Memory B cell (primary cell): ENCODE measurements around the gene CIART.

Source experiments
- ATAC-seq: fragments of 150-1000 bp; cut with Tn5 transposase; 2 replicates; pipeline ENCODE4 v1.10.0; 2021; ENCODE audit warnings: low read depth, mild to moderate bottlenecking, moderate library complexity
- DNase-seq, 2 donors: peaks; one replicate each; pipeline ENCODE4 v3.0.0; 2022; ENCODE audit warnings: low spot score in 2 of 2
- H3K27ac Mint-ChIP-seq: one replicate; pipeline ENCODE4 v1.8.0; 2022; ENCODE audit warnings: mild to moderate bottlenecking, moderate library complexity, mixed read lengths
- H3K27me3 Mint-ChIP-seq: one replicate; pipeline ENCODE4 v1.8.0; 2022; ENCODE audit warnings: mixed read lengths
- H3K36me3 Mint-ChIP-seq: one replicate; pipeline ENCODE4 v1.8.0; 2022; ENCODE audit warnings: mild to moderate bottlenecking, mixed read lengths
- H3K4me1 Mint-ChIP-seq: one replicate; pipeline ENCODE4 v1.8.0; 2022; ENCODE audit warnings: mixed read lengths
- H3K4me3 Mint-ChIP-seq: one replicate; pipeline ENCODE4 v1.8.0; 2022; ENCODE audit warnings: mild to moderate bottlenecking, moderate library complexity, mixed read lengths
- H3K9me3 Mint-ChIP-seq: one replicate; pipeline ENCODE4 v1.8.0; 2022; ENCODE audit warnings: mixed read lengths

Gene CIART

DNA sequence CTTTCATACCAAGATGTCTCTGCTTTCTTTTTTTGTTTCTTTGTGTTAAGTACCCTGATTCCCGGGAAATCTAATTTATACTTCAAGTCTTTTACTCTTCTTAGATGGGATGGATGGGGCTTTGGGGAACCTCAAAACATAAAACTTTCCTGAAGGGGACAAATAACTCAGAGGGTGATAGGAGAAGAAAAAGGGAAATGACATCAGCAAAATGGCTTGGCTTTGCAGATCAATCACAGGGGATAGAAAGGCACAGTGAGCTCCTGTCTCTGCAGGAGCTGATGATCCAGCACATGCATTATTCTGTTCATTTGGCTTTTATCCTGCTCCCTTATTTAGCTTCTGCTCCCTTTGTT, 26.2 kb upstream of the CIART start:
- Mint-ChIP-seq H3K4me3 (peak overlapping the region; percentile 2), H3K27ac (no peak overlapping the region), H3K4me1 (peaks cover 18% of the 10 kb centered on the region), H3K9me3 (no peaks in the 10 kb centered on the region), H3K27me3 (peaks cover 20% of the 10 kb centered on the region), H3K36me3 (no peaks in the 10 kb centered on the region)
- no peak for ATAC-seq
- no peak for DNase-seq

DNA sequence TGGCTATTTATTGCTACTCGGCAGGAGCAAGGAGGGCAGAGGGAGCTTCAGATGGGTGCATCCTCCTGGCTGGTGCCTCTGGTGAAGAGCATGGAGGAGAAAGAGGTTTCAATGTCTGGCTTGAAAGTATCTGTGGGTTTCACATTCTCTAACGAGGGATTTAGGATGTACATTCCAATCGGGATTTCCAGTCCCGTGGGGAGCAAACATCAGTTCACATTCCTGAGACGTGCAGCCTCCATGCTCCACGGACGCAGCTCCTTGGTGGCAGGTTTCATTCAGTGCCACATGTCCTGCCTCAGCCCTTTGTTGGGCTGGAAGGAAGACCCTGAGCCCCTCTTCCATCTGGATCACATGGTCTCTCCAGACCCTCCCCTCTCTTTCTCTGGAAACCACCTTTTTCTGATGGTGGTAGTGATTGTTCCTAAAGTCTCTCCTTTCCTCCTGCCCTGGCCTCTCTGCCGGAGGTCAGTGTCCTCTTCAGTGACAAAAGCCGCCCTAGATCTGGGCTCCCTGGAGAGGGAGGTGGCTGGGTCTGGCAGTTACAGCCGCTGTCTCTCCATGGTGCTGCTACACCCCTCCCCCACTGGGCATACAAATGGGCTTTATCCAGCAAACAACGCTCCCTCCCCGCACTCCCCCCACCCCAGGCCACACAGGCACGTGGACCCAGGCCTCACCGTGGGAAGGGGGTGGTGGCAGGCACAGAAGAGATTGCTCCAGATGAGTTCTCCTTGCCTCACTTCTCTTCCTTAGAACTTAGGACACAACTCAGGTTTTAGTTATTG, 25.6 kb upstream of the CIART start:
- no peak for DNase-seq
- Mint-ChIP-seq H3K36me3 (no peaks in the 10 kb centered on the region), H3K27ac (no peak overlapping the region), H3K4me1 (peaks cover 18% of the 10 kb centered on the region), H3K9me3 (no peaks in the 10 kb centered on the region), H3K4me3 (no peak overlapping the region), H3K27me3 (peaks cover 20% of the 10 kb centered on the region)
- ATAC-seq: no peak

DNA sequence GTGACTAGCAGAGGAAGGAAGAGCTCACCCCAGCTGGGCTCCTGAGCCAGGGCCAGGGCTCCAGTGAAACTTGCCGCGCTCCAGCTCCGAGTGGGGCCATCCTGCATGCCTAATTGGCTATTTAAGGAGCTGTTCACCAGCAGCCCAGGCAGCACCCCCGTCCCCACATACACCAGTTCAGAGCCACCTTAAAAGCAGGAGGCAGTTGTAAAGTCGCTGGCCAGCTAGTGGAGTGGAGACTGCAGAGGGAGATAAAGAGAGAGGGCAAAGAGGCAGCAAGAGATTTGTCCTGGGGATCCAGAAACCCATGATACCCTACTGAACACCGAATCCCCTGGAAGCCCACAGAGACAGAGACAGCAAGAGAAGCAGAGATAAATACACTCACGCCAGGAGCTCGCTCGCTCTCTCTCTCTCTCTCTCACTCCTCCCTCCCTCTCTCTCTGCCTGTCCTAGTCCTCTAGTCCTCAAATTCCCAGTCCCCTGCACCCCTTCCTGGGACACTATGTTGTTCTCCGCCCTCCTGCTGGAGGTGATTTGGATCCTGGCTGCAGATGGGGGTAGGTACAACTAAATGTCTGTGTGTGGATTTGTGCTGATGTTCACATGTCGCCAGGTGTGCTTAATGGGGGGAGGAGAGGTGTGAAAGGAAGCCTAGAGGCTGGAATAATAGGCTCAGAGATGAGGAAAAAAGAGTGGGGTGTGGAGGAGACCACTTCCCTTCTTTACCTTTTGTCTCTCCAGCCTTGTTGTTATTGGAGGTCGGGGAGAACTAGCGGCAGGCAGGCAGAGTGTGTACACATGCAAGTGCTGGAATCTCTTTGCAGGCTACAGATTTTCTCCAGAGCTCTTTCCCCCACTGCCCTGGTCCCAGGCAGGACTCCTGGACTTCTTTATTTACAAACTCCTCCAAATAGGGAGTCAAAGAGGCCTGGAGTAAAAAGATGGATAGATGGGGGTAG, 24.4 kb upstream of the CIART start, which contains the start of gene CA14:
Gene CA14, plus strand, starts transcription at position 151 of the 962 bp plus-strand sequence. Its CDS starts 355 bp downstream, at position 506.
- Mint-ChIP-seq H3K4me1 (peaks cover 21% of the 10 kb centered on the region), H3K27me3 (peaks cover 20% of the 10 kb centered on the region), H3K36me3 (no peaks in the 10 kb centered on the region), H3K9me3 (no peaks in the 10 kb centered on the region), H3K4me3 (no peak within 1 kb of the TSS), H3K27ac (no peak within 1 kb of the TSS)
- DNase-seq: no peak
- ATAC-seq: no peak

DNA sequence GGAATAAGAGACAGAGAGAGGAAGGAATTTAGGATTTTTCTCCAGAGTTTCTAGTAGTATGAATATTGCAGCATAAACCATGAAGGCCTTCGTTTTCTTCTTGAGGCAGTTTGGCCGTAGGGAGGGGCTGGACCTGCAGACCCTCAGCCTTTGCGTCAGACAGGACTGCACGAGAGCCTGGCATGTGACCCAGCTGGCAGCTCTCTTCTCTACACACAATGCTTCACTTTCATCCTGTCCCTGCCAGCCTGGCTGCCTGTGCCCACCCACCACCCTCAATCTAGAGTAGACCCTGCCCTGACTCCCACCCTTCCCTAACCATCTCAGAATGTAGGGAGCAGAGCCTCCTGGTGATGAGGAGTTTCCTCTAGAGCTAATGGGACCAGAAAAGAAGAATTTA, 23.1 kb upstream of the CIART start:
- H3K27ac Mint-ChIP-seq: no peak overlapping the region
- DNase-seq (no peak), ATAC-seq (no peak)
- peaks cover 21% of the 10 kb centered on the region for H3K4me1 Mint-ChIP-seq
- no peak overlapping the region for H3K4me3 Mint-ChIP-seq
- H3K9me3 Mint-ChIP-seq: no peaks in the 10 kb centered on the region
- no peaks in the 10 kb centered on the region for H3K36me3 Mint-ChIP-seq
- peaks cover 18% of the 10 kb centered on the region for H3K27me3 Mint-ChIP-seq

DNA sequence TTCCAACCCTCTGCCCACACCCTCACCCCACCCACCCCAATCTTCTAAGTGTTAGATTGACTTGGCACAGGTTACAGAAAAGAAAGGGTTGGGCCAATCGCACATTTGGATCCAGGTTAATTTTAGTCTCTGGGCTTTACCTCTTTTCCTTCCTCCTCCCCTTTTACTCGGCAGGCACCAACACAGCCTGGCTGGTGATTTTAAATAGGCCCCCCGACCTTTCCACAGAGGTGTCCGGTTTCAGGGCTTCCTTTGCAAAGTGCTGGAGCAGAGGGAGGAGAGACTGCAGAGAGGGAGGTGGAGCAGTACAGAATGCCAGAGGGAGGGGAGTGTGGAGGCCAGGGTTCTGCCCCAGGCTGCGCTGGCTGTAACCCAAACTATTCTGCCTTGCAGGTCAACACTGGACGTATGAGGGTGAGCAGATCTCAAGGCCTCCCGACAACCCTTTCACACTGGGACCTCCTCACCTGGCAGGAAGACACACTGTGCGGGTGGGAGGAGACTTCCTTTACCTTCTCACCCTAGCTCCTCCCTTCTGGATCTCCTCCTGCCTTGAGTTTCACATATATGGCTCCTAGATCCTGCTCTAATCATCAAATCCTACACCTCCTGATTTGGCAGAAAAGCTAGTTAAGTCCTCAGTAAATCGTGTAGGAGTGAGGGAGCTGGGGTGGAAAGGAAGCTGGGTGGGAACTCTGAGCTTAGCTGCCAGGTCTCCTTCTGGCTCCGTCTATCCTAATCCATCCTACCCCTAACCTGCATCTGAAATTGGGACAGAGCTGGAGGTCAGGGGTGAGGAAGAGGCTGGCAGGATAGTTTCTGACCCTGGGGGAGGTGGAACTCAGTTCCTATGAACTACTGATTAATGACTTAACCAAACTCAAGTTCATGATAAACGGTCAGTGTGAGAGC, 22.3 kb upstream of the CIART start:
- no peak overlapping the region for H3K4me3 Mint-ChIP-seq
- DNase-seq (no peak), ATAC-seq (no peak)
- no peak overlapping the region for H3K27ac Mint-ChIP-seq
- no peaks in the 10 kb centered on the region for H3K36me3 Mint-ChIP-seq
- H3K9me3 Mint-ChIP-seq: no peaks in the 10 kb centered on the region
- peaks cover 18% of the 10 kb centered on the region for H3K27me3 Mint-ChIP-seq
- peaks cover 21% of the 10 kb centered on the region for H3K4me1 Mint-ChIP-seq

DNA sequence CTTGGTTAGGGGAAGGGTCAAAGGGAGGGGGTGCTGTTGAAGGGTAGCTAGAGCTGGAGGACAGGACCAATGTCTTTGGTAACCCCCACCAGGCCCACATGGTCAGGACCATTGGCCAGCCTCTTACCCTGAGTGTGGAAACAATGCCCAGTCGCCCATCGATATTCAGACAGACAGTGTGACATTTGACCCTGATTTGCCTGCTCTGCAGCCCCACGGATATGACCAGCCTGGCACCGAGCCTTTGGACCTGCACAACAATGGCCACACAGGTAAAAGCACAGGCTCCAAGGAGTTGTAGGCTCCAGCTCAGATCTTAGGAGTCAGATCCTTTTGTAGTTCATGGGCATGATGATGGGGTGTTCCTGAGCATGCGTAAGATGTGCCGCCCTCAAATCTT, 21.0 kb upstream of the CIART start:
- Mint-ChIP-seq H3K27ac (no peak overlapping the region), H3K9me3 (no peaks in the 10 kb centered on the region), H3K36me3 (peaks cover 6% of the 10 kb centered on the region), H3K4me3 (no peak overlapping the region), H3K4me1 (peaks cover 11% of the 10 kb centered on the region), H3K27me3 (peaks cover 13% of the 10 kb centered on the region)
- ATAC-seq (no peak), DNase-seq (no peak)

DNA sequence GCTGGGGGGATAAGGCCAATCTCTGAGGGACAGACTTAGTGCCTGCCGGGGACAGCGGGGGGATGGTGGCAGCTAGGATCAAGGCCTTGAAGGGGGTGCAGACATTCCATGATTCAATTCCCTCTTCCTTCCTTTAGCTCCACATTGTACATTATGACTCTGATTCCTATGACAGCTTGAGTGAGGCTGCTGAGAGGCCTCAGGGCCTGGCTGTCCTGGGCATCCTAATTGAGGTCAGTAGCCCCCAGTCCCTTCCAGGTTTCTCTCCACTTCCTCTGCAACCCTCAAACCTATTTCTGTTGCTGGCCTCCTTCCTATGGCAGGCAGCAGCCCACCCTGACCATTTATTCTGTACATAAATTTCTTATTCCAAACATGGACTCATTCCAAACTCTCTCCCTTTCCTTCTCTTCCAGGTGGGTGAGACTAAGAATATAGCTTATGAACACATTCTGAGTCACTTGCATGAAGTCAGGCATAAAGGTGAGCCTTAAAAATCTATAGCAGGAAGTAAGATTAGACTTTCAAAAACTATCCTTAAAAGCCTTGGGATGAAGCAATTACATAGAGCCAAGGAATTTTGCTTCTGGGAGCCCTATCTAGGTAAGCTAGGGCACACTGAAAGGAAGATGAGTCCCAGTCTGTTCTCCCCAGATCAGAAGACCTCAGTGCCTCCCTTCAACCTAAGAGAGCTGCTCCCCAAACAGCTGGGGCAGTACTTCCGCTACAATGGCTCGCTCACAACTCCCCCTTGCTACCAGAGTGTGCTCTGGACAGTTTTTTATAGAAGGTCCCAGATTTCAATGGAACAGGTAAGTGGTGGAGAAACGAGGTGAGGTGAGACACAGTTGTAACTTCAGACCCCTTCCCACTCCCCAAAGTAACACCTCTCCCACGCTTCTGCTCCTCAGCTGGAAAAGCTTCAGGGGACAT, 19.7 kb upstream of the CIART start:
- ATAC-seq (peak; percentile 45), DNase-seq (no peak)
- H3K4me1 Mint-ChIP-seq: peaks cover 12% of the 10 kb centered on the region
- peaks cover 12% of the 10 kb centered on the region for H3K36me3 Mint-ChIP-seq
- H3K27ac Mint-ChIP-seq: no peak overlapping the region
- H3K4me3 Mint-ChIP-seq: no peak overlapping the region
- H3K27me3 Mint-ChIP-seq: peaks cover 7% of the 10 kb centered on the region
- no peaks in the 10 kb centered on the region for H3K9me3 Mint-ChIP-seq

DNA sequence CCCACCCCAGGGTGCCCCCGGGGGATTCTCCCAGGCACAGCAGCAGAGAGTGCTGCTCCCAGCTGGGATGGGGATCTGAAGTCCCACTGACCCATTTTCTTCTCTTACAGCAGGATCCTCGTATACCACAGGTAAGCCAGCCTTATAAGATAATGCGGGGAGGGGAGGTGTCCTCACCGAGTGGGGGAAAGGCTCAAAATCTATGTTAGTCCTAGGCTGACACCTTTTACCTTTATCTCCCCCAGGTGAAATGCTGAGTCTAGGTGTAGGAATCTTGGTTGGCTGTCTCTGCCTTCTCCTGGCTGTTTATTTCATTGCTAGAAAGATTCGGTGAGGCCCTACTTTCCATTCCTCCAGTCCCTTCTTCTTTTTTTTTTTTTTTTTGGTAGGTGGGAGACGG, 18.8 kb upstream of the CIART start:
- peaks cover 3% of the 10 kb centered on the region for H3K27me3 Mint-ChIP-seq
- no peak overlapping the region for H3K4me3 Mint-ChIP-seq
- DNase-seq (no peak), ATAC-seq (no peak)
- no peaks in the 10 kb centered on the region for H3K9me3 Mint-ChIP-seq
- H3K27ac Mint-ChIP-seq: no peak overlapping the region
- peaks cover 19% of the 10 kb centered on the region for H3K4me1 Mint-ChIP-seq
- peaks cover 14% of the 10 kb centered on the region for H3K36me3 Mint-ChIP-seq

DNA sequence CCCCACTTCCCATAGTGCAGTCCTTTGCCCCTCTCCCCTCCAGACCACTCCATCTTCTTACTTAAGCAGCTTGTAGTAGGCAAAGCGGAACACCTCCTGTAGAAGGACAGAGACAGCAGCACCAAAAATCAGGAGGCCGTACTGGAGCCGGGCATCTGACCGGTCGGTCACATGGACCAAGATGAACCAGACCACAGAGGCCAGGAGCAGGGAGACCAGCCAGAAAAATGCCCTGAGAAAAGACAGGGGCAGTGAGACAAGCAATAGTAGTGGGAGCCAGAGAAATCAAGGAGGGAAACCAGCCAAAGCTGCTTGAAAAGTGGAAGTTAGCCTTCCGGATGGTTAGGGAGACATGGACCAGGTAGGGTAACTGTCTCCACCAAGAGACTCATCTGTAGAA, 14.5 kb upstream of the CIART start:
- H3K4me1 Mint-ChIP-seq: peaks cover 21% of the 10 kb centered on the region
- H3K9me3 Mint-ChIP-seq: no peaks in the 10 kb centered on the region
- no peaks in the 10 kb centered on the region for H3K27me3 Mint-ChIP-seq
- peaks cover 14% of the 10 kb centered on the region for H3K36me3 Mint-ChIP-seq
- H3K4me3 Mint-ChIP-seq: peak overlapping the region; percentile 96
- no peak for DNase-seq
- no peak for ATAC-seq
- H3K27ac Mint-ChIP-seq: peak overlapping the region; percentile 95

DNA sequence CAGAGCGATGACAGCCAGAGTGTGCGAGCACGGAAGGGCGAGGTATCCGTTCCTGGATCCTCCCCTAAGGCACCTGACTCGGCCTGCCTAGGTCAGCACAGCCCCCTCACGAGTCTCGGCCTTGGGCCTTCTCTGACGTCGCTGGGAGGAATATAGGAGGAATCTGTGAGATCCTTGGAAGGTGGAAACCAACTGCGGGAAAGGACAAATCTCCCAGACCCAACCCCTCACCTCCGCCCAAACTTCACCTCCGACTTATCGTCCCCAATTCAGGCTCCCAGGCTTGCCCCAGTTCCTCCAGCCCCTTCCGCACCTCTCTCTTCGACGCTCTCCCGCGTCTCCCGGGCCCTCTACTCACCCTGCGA, 14.0 kb upstream of the CIART start:
- Mint-ChIP-seq H3K27me3 (no peaks in the 10 kb centered on the region), H3K36me3 (peaks cover 14% of the 10 kb centered on the region), H3K4me3 (peak overlapping the region; percentile 96), H3K9me3 (no peaks in the 10 kb centered on the region), H3K27ac (peak overlapping the region; percentile 95), H3K4me1 (peaks cover 21% of the 10 kb centered on the region)
- DNase-seq (peak; percentile 34 to 45), ATAC-seq (peak; percentile 63)

DNA sequence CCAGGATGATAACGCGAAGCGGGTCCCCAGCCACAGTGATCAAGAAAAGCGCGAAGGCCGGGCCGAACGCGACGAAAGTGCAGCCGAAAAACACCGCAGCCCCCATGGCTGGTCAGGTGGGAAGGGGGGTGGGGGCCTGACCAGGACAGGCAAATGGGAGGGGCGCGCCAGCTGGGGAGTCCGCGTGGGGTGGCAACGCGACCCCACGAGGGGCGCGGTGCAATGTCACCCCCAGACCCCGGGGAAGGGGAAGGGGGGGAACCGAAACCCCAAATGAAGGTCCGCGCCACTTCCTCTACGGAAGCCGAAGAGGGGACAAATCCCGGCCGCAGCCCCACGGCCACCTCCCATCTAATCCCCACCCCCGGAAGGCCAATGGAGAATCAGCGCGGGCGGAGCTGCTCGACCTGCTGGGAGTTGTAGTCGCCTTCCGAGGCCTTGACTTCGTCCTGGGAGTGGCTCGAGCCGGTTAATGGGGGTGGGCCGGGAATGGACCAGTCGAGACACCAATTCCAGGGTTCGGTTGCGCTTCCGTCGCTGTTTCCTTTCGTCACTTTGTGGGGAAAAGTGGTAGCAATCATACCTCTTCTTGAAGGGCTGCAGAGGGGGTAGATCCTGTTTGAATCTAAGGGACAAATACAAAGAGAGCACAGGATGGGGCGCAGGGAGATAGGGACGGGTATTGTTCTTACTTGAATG, 13.5 kb upstream of the CIART start, which contains the start of gene APH1A:
Gene APH1A, minus strand, starts transcription at position 312 of the 699 bp plus-strand sequence. Its CDS starts 206 bp downstream, at position 106.
- Mint-ChIP-seq H3K9me3 (no peaks in the 10 kb centered on the region), H3K36me3 (peaks cover 16% of the 10 kb centered on the region), H3K27ac (peak within 1 kb of the TSS; percentile 95), H3K4me3 (peak within 1 kb of the TSS; percentile 96), H3K4me1 (peaks cover 21% of the 10 kb centered on the region), H3K27me3 (no peaks in the 10 kb centered on the region)
- DNase-seq (peak; percentile 84 to 89), ATAC-seq (peak; percentile 89)

DNA sequence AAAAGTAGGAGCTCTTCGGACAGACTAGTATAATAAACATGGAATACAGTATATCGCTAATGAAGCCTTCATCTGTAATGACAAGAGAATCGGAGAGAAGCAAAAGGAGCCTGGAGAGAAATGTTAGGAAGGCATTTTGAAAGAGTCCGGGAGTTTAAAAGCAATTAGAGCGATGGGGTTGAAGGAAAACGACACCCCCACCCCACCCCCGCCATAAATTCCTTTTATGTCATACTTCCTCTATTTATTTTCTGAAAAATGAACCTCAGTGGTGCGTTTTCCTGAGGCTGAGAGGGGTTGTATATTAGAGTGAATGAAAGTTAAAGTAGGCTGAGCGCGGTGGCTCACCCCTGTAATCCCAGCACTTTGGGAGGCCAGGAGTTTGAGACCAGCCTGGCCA, 12.9 kb upstream of the CIART start:
- Mint-ChIP-seq H3K9me3 (no peaks in the 10 kb centered on the region), H3K36me3 (peaks cover 16% of the 10 kb centered on the region), H3K27me3 (no peaks in the 10 kb centered on the region), H3K4me1 (peaks cover 21% of the 10 kb centered on the region), H3K27ac (peak overlapping the region; percentile 95), H3K4me3 (peak overlapping the region; percentile 96)
- ATAC-seq: no peak
- no peak for DNase-seq
